Lung (tissue), 12 donors: Measurements from ENCODE around the gene ADAMTS15. TPM values are rescaled to one million over a fixed set of nuclear protein-coding genes. Genes with fewer than 3 reads are reported as not detected.

Experiments
- ATAC-seq: fragments of 200-7000 bp; cut with Tn5 transposase; one replicate; pipeline ENCODE4 v1.9.1; 2020; ENCODE audit warnings: moderate number of reproducible peaks; ENCODE audit not compliant: insufficient read depth, low FRiP score
- DNase-seq, 3 donors: peaks; one replicate each; pipeline ENCODE4 v3.0.0-alpha.2; 2013 to 2017
- H3K27ac ChIP-seq, 2 donors: one replicate each; pipeline ENCODE4 v1.5.1; 2013; ENCODE audit warnings: mild to moderate bottlenecking in 2 of 2, moderate library complexity in 2 of 2, control low read depth in 1 of 2, inconsistent platforms in 1 of 2, low read depth in 1 of 2, low read length in 1 of 2
- H3K27me3 ChIP-seq, 3 donors: one replicate each; pipeline ENCODE4 v1.5.1; 2013; ENCODE audit warnings: low read length in 2 of 3; ENCODE audit not compliant: control insufficient read depth in 3 of 3, insufficient read depth in 3 of 3
- H3K36me3 ChIP-seq, 4 donors: one replicate each; pipeline ENCODE4 v1.5.1; 2013; ENCODE audit warnings: low read length in 4 of 4, mild to moderate bottlenecking in 1 of 4, moderate library complexity in 1 of 4; ENCODE audit not compliant: control insufficient read depth in 4 of 4, insufficient read depth in 4 of 4
- H3K4me1 ChIP-seq, 5 donors: one replicate each; pipeline ENCODE4 v1.5.1; 2013; ENCODE audit warnings: low read length in 5 of 5, mild to moderate bottlenecking in 2 of 5, moderate library complexity in 1 of 5; ENCODE audit not compliant: control insufficient read depth in 5 of 5, insufficient read depth in 5 of 5
- H3K4me3 ChIP-seq: one replicate; pipeline ENCODE4 v1.5.1; 2013; ENCODE audit warnings: mild to moderate bottlenecking, control low read depth, moderate library complexity
- H3K9ac ChIP-seq, 2 donors: one replicate each; pipeline ENCODE4 v1.5.1; 2013; ENCODE audit warnings: low read length in 2 of 2, control low read depth in 1 of 2; ENCODE audit not compliant: insufficient read depth in 1 of 2
- H3K9me3 ChIP-seq, 4 donors: one replicate each; pipeline ENCODE4 v1.5.1; 2013; ENCODE audit warnings: low read length in 3 of 4, mild to moderate bottlenecking in 1 of 4, moderate library complexity in 1 of 4; ENCODE audit not compliant: control insufficient read depth in 4 of 4, insufficient read depth in 3 of 4
- CTCF ChIP-seq: IDR thresholded peaks from 2 replicates; pipeline ENCODE4 v1.5.1; 2012; ENCODE audit warnings: mild to moderate bottlenecking; ENCODE audit errors: control extremely low read depth, extremely low read depth
- WGBS, 2 donors: extraction: QIAGEN DNeasy Blood & Tissue Kit; methylation state at CpG; one replicate each; pipeline ENCODE4 v1.1.7; 2013; 5-methylcytosine and 5-hydroxymethylcytosine counted together
- polyA plus RNA-seq, 2 donors: library from polyadenylated mRNA; stranded (reverse); fragments of 200-250 nt; gene quantifications; one replicate each; pipeline ENCODE4 v1.2.1, GENCODE V29; 2013
- total RNA-seq, 2 donors: library from RNA; depleted of rRNA in 1 of 2; stranded (reverse); fragments of >200 nt in 1 of 2; gene quantifications; one replicate each; pipeline ENCODE4 v1.2.1, GENCODE V29; 2014 to 2021
- donor health status: control.
- donor health status: control.
- donor health status: Bipolar disorder and iron deficiency.
- donor health status: healthy.
- donor health status: DM: yes; HTN: yes; CAD: no.

The ADAMTS15 gene
- total and polyA plus RNA-seq, 4 donors, result 4.4 to 22.9 (median 13.3) TPM

GRCh38 chr11:130515829-130516553, 67.5 kb downstream of the ADAMTS15 start:
- Histone ChIP-seq H3K4me3 (no peak overlapping the region), H3K36me3 (no peaks in the 10 kb centered on the region), H3K4me1 (peaks cover 0 to 29% (median 2%) of the 10 kb centered on the region in 5 donors), H3K9ac (no peak overlapping the region), H3K27ac (no peak overlapping the region), H3K27me3 (no peaks in the 10 kb centered on the region), H3K9me3 (peaks cover 0 to 3% (median 0%) of the 10 kb centered on the region in 4 donors)
- WGBS, 2 donors, result 81 to 84% methylated on average over 4 of the region's 4 CpGs
- no peak for DNase-seq
- no peak for TF ChIP-seq CTCF
- no peak for ATAC-seq

- Histone ChIP-seq H3K4me1 (peaks cover under 1 to 31% (median 7%) of the 10 kb centered on the region in 5 donors), H3K36me3 (no peaks in the 10 kb centered on the region), H3K9ac (no peak overlapping the region), H3K27ac (no peak overlapping the region), H3K9me3 (peaks cover 0 to 3% (median 0%) of the 10 kb centered on the region in 4 donors), H3K4me3 (no peak overlapping the region), H3K27me3 (no peaks in the 10 kb centered on the region)
- ATAC-seq, result no peak
- WGBS, 2 donors, result 92 to 93% methylated on average over 10 of the region's 10 CpGs
- no peak for DNase-seq
- TF ChIP-seq CTCF, result no peak
Observed at GRCh38 chr11:130516554-130517505, 68.4 kb downstream of the ADAMTS15 start.

GRCh38 chr11:130518164-130518680, 69.8 kb downstream of the ADAMTS15 start:
- TF ChIP-seq CTCF, result no peak
- ATAC-seq, result no peak
- no peaks in the 10 kb centered on the region for H3K27me3 ChIP-seq

More at GRCh38 chr11:130518164-130518680, 69.8 kb downstream of the ADAMTS15 start:
- Histone ChIP-seq H3K27ac (no peak overlapping the region), H3K9ac (no peak overlapping the region), H3K4me1 (peaks cover 5 to 42% (median 8%) of the 10 kb centered on the region in 5 donors), H3K36me3 (no peaks in the 10 kb centered on the region), H3K4me3 (no peak overlapping the region), H3K9me3 (peaks cover 0 to 3% (median 0%) of the 10 kb centered on the region in 4 donors)
- DNase-seq, result no peak
- WGBS, 2 donors, result 82% methylated on average over 4 of the region's 4 CpGs
